Measurements from ENCODE around the gene C1orf210.

C1orf210 gene

GRCh38 chr1:43253173-43253572 is 32.2 kb downstream of the C1orf210 start:
- DNase-seq (ENCODE audit: low read depth in 1 of 2, low spot score in 1 of 2), result no peak

GRCh38 chr1:43252225-43252624 is 33.2 kb downstream of the C1orf210 start:
- no peak for DNase-seq (ENCODE audit: low read depth in 1 of 2, low spot score in 1 of 2)

- no peak for DNase-seq (ENCODE audit: low read depth in 1 of 2, low spot score in 1 of 2)
These were observed 34.4 kb downstream of the C1orf210 start for GRCh38 chr1:43251024-43251423.

- no peak for DNase-seq (ENCODE audit: low read depth in 1 of 2, low spot score in 1 of 2)
These were observed 35.0 kb downstream of the C1orf210 start for GRCh38 chr1:43250351-43250761.

- no peak for DNase-seq (ENCODE audit: low read depth in 1 of 2, low spot score in 1 of 2)
These were observed 38.0 kb downstream of the C1orf210 start for GRCh38 chr1:43247256-43247921.

DNA sequence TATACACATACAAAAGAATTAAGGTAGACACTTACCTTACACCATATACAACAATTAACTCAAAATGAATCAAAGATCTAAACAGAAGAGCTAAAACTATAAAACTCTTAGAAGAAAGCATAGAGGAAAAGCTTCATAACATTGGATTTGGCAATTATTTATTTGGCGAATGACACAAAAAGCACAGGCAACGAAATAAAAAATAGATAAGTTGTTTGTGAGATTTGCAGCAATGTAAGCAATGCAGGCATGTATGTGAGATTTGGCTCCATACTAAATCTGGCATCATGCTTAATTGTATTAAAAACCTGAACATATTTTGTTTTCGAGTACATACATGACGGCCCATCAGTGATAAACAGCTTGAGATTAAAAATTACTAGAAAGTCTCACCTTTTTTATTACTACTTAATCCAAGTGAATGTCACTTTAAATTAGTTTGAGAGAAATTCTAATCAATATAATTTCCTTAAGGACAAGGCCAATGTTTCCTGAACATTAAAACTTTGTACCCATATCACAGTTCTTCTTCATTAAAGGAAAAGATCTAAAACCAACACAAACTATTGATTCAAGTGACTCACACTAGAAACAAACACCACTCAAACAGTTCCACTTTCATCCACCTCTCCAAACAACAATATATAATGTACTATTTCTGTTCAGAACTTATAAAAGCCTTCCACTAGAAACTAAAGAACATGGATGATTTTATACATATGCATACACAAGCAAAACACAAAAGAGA is 38.7 kb downstream of the C1orf210 start:
- DNase-seq (ENCODE audit: low read depth in 1 of 2, low spot score in 1 of 2), result no peak

DNA sequence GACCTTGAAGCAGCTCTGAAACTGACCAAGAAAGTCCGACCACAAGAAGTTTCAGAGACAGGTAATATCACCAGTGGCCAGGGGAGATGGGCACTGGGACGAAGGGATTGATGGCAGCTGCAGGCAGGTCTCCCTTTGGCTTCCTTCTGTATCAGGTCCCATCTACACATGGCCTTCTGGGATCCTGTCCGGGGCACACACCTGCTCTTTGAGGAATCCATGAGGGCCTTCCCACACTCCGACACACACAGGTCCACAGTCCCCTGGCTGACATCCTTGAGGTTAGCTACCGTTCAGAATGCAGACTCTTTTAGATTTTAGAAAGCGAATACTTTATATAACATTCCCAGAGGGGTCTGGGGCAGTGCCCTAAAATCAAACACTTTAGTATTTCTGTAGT is 42.1 kb downstream of the C1orf210 start:
- no peak for DNase-seq (ENCODE audit: low read depth in 1 of 2, low spot score in 1 of 2)

DNA sequence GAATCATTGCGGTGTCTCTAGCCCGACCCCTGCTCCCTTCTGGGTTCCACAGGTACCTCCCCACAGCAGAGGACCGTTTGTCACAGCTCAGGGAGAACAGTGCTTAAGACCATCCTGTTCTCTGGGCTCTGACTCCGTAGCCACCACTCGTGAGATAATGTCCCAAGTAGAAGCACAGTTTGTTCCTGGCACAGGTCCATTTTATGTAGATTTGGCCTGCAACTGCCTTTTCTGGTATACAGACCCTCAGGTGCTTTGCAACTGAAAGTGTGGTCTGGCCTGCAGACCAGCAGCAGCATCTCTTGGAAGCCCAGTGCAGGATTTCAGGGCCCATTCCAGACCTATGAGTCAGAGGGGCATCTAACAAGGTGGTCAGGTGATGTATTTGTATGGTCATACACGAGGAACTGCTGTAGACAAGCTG is 44.0 kb downstream of the C1orf210 start:
- DNase-seq (ENCODE audit: low read depth in 1 of 2, low spot score in 1 of 2), result no peak

DNA sequence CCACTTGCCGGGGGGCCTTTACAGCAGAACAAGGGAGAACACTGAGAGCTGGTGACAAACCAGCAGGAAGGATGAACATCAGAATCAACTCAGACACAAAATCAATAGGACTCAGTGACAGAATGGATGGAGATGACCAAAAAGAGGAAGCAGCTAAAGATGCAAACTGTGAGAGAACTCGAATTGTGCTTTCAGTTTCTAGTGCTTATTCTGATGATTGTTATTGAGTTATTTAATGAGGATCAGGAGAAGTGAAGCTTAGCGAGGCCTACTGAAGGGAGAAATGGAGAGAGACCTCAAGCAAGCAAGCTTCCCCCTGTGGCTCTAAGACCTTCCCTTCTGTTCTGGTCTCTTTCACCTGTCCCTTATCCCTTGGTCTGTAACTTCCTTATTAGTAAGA is 45.9 kb downstream of the C1orf210 start:
- no peak for DNase-seq (ENCODE audit: low read depth in 1 of 2, low spot score in 1 of 2)

GRCh38 chr1:43238991-43239469 is 46.4 kb downstream of the C1orf210 start:
- no peak for DNase-seq (ENCODE audit: low read depth in 1 of 2, low spot score in 1 of 2)

DNA sequence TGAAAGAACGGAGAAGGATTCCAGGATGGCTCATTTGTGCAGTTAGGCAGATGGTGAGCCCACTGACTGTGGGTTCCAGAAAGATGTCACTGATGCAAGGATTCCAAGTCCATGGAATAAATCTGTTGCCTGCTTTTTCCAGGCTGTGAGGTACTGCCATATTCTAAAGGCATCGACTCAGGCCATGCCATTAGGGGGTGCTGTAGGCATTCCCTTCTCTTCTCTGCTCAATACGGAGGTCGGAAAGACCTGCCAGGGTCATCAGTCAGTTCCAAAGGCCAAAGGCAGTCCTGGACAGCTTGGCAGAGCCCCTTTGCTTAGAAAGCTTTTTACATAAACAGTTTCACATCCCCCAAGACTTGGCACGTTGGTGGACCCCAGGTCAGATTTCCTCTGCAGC is 47.3 kb downstream of the C1orf210 start:
- no peak for DNase-seq (ENCODE audit: low read depth in 1 of 2, low spot score in 1 of 2)

GRCh38 chr1:43237121-43237520 is 48.3 kb downstream of the C1orf210 start:
- DNase-seq (ENCODE audit: low read depth in 1 of 2, low spot score in 1 of 2), result no peak

DNA sequence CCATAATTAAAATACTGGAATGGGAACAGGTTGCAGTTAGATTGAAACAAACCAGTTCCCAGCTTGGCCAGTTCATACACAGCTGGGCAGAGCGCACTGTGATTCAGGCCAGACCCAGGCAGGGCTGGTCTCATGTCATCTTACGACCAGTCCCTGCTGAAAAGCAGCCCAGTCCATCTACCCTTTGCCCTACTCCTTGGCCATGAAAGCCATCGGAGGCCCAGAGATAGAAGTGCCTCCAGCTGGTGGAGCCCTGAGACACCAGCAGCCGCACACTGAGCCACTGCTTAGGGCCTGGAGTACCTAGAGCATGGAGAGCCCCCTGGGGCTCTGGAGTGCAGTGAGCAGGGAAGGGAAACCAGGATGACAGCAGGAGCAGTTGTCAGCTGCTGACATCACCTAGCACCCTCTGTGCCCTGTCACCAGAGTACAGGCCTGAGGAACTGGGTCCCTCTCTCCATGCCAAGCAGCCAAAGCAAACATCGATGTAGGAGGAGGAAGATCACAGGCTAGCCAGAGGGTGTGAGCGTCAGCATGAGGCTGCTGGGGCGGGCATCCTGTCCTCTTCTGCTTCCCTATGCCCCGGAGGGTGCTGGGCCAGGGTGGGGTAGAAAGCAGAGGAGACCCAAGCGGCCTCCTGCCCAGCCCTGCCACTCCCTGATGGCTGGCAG is 49.8 kb downstream of the C1orf210 start:
- no peak for DNase-seq (ENCODE audit: low read depth in 1 of 2, low spot score in 1 of 2)

GRCh38 chr1:43235040-43235439 is 50.3 kb downstream of the C1orf210 start:
- no peak for DNase-seq (ENCODE audit: low read depth in 1 of 2, low spot score in 1 of 2)

- no peak for DNase-seq (ENCODE audit: low read depth in 1 of 2, low spot score in 1 of 2)
These were observed 51.1 kb downstream of the C1orf210 start for GRCh38 chr1:43234267-43234666.

GRCh38 chr1:43233631-43234030 is 51.8 kb downstream of the C1orf210 start:
- DNase-seq (ENCODE audit: low read depth in 1 of 2, low spot score in 1 of 2), result no peak

DNA sequence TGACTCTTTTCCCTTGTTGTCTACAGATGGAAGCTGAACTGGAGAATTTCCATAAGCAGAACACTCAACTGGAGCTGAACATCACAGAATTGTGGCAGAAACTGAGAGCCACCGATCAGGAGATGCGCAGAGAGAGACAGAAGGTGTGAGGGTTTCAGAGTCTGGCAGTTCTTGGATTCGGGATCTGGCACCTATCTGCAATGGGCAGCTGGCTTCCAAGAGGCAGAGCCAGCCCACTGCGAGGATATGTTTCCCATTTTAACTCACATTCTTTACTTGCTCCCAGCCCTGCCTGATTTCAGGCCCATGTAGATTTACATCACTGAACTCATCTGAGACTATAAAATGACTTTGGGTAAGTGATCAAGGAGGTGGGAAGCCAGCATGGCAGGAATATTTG is 52.9 kb downstream of the C1orf210 start:
- no peak for DNase-seq (ENCODE audit: low read depth in 1 of 2, low spot score in 1 of 2)

- DNase-seq (ENCODE audit: low read depth in 1 of 2, low spot score in 1 of 2), result no peak
These were observed 53.3 kb downstream of the C1orf210 start for GRCh38 chr1:43232074-43232473.
